Endometrial microvascular endothelial cells (primary cell): ENCODE data around the gene NDUFS6. TPM values are rescaled to one million over a fixed set of nuclear protein-coding genes. Genes with fewer than 3 reads are reported as not detected.

ENCODE experiments used
- in situ Hi-C: cut with HindIII; loops from 2 replicates; pipeline ENCODE4 v1.10.0; 2017; ENCODE audit warnings: low sequenced_read_pairs, low pct_unique_long_range_greater_than_20kb; ENCODE audit errors: inconsistent ontology term
- total RNA-seq: library from RNA; depleted of rRNA; stranded (reverse); fragments of >200 nt; gene quantifications from one replicate; pipeline ENCODE4 v1.2.3, GENCODE V29; 2015; ENCODE audit errors: inconsistent ontology term

NDUFS6 gene
- total RNA-seq, 1 donor from 2014 or later = 40.0 TPM

DNA sequence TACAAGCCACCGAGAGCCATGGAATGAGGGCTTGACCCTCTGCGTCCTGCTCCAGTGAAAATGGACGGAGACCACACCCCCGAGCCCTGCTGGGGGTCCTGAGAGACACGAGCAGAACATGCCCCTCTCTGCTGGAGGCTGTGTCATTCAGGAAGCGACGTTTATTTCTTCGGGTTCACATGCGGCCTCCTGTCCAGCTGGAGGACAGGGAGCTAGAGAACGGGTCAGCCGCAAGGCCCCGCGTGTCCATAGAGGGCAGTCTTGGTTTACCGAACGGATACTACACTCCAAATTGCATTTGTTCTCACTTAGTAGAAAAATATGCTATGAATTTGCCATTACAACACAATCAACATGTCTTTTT is 37.7 kb upstream of the NDUFS6 start:
- in situ Hi-C loops = loop anchor here (25.0 kb wide), 2 partner anchors 124 to 224 kb away; partner anchors contain the start of gene IRX4

DNA sequence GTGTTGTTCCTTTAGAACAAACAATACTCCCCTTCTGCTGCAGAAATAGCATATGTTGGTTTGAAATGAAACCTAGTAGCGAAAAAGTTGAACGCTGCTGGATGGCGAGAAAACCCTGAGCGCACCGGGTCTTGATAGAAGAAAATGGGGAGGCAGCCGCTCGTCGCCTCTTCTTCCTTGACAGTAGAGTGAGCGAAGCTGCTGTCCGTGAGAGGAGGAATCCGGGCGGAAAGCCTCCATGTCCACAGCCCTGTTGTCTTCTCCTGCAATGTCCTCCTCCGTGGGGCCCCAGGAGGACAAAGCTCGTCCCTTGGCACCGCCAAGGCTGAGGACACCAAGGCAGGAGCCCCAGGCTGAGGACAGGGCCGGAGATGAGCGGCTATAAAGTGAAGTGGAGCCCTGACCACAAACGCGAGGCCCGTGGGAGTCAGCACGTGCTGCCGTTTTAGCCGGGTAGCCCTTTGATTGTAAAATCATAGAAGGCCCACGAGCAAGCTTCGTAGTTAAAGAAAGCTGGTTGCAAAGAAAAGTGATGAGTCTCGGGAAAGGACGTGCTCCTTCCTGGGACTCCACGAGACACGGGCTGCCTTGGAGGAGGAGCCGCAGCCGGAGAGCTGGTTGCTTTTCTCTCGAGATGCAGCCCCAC is 37.1 kb upstream of the NDUFS6 start:
- in situ Hi-C loops = loop anchor here (25.0 kb wide), 2 partner anchors 123 to 223 kb away; partner anchors contain the start of gene IRX4

DNA sequence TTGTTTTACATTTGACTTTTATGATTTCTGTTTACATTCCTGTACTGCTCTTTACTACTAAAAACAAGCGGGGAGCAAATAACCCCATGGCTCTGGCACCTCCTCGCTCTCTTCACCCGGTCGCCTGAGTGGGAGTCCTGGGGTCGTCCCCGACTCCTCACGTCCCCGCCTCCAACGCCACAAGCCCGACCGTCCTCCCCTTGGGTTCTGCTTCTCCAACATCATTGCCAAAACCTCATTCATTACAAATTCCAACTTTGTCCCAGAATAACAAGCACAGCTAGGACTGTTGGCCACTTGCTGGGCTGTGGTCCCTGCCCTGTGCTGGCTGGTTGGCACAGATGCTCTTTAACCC is 36.6 kb upstream of the NDUFS6 start:
- in situ Hi-C loops = loop anchor here (25.0 kb wide), 2 partner anchors 123 to 223 kb away; partner anchors contain the start of gene IRX4

DNA sequence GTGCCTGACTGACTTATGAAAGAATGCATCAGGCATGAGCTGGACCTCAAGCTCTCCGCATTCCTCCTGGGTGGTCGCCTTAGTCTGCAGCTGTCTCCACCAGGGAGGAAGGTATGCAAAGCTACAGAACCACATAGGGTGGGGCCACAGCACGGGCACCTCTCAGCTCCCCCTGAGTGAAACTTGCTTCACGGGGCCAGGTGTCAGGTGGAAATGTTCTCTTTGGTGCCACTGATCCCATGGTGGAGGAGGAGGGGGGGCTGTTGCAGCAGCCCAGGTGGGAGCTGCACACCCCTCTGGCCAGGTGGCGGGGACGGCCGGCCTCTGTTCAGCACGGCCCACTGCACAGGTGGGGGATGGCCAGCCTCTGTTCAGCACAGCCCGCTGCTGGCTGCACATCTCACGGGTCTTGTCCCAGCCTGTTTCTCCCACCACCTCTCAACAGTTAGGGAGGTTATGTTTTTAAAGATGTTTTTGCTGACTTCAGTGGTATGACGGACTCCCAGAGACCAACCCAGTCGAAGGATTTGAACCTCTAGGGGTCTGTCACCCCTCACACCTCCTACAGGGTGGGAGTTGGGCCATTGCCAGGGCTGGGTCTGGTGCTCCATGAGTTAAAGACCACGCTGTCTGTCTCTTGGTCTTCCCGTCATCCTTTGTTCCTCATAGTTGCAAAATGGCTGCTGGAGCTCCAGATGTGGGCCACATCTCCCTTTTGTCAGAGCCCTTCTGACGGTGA is 35.9 kb upstream of the NDUFS6 start:
- in situ Hi-C loops = loop anchor here (25.0 kb wide), 2 partner anchors 122 to 222 kb away; partner anchors contain the start of gene IRX4

DNA sequence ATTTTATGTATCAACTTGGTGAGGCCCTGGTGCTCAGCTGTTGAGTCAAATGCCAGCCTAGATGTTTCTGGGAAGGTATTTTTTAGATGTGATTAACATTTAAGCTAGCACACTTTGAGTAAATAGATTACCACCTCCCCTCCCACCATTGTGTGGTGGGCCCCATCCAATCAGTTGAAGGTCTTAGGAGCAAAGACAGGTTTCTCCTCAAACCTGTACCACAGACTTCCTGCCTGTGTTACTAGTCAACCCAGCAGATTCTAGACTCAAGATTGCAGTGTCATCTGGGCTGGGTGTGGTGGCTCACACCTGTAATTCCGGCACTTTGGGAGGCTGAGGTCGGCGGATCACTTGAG is 35.3 kb upstream of the NDUFS6 start:
- in situ Hi-C loops = loop anchor here (25.0 kb wide), 2 partner anchors 121 to 221 kb away; partner anchors contain the start of gene IRX4

DNA sequence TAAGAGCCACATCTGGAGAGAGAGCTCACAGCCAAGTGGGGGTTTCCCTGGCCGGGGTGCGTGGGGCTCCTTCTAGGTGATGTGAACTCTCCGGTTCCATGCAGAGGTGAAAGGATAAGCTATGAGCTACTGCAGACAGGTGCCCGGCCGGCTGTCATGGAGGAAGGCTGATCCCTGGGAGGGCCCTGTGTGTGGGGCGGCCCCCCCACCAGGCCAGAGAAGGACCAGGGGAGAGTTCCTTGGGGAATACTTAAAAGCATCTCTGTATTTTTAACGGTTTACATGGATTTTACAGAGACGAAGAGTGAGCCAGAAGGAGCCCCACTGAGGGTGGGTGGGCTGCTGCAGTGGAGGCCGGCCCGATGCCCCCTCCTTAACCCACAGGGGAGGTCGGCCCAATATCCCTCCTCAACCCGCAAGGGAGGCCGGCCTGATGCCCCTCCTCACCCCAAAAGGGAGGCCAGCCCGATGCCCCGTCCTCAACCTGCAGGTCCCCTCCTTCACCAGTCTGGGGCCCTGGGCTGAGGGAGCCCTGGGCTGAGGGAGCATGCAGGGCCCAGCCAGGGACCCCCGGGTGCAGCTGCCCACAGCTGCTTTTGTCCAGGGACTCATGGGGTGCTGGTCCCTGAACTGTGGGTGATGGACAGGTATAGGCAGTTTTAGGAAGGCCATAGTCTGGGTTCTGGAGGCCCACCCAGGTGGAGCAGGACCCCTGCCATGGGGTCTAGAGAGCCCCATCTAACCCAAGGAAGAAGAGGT is 33.5 kb upstream of the NDUFS6 start:
- in situ Hi-C loops = loop anchor here (25.0 kb wide), 2 partner anchors 120 to 220 kb away; partner anchors contain the start of gene IRX4

DNA sequence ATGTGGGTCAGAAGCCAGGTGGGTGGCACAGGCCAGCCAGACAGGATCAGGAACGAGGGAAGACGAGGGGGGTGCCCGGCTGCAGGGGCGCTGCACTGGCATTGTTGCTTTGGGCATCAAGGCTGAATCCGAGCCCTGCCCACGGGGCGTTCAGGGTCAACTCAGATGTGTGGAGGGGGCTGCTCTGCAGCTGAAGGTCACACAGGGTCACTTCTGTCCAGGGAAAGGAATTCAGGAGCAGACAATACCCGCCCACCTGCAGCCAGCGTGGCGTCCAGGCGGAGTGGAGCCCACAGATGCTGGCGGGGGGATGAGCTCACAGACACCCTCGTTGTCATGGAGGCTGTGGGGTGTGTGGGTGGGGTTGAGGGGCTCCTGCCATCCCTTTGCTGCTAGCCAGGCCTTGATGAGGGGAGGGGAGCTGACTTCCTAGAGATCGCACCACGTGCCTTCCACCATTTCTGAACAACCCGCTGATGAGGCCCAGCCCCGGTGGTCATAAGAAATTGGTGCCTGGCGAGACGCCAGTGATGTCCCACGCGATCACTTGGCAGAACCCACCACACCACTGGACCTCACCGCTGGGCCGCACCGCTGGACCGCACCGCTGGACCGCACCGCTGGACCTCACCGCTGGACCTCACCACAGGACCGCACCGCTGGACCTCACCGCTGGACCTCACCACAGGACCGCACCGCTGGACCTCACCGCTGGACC is 32.8 kb upstream of the NDUFS6 start:
- in situ Hi-C loops = loop anchor here (25.0 kb wide), 2 partner anchors 119 to 219 kb away; partner anchors contain the start of gene IRX4

DNA sequence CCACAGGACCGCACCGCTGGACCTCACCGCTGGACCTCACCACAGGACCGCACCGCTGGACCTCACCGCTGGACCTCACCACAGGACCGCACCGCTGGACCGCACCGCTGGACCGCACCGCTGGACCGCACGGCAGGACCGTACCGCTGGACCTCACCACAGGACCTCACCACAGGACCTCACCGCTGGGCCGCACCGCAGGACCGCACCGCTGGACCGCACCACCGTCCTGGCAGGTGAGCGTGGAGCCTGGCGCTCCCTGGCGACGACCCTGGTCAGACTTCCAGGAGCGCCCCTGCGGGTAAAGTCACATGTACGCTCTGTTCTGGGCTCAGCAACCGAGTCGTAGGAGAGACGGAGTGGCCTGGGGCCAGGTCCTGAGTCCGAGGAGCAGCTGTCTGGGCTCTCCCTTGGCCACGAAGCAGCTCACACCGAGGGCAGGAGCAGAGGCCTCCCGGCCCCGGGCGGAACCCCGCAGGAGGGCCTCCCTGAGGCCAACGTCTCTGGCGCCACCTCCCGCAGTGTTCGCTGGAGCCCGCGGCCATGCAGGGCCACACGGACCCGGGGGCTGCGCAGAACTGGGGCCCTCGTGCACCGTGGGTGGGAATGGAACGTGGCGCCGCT is 32.1 kb upstream of the NDUFS6 start:
- in situ Hi-C loops = loop anchor here (25.0 kb wide), 2 partner anchors 118 to 218 kb away; partner anchors contain the start of gene IRX4

DNA sequence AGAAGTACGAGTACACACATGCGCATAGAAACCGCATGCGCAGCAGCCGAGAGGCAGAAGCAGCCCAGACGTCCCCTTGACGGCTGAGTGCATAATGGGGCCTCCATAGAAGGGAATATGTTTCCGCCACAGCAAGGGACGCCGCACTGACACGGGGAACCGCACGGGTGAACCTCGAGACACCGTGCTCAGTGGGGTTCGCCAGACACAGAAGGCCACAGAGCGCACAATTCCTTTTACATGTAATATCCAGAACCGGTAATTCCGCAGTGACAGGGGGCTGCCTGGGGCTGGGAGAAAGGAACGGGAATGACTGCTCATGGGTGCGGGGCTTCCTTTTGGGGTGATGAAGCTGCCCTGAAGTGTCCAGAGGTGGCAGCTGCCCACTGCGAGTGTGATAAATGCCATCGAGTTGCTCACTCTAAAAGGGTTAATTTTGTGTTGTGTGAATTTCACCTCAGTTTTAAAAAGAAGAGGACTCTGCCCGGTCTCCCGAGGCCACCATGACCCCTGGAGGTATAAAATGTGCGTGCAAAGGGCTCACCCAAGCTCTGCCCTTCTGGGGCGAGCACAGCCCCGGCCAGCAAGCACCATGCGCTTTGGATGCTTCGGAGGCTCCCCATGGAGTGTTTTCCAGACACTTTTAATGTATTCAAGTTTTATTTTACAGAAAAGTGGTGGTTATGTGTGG is 31.3 kb upstream of the NDUFS6 start:
- in situ Hi-C loops = loop anchor here (25.0 kb wide), 2 partner anchors 117 to 217 kb away; partner anchors contain the start of gene IRX4

DNA sequence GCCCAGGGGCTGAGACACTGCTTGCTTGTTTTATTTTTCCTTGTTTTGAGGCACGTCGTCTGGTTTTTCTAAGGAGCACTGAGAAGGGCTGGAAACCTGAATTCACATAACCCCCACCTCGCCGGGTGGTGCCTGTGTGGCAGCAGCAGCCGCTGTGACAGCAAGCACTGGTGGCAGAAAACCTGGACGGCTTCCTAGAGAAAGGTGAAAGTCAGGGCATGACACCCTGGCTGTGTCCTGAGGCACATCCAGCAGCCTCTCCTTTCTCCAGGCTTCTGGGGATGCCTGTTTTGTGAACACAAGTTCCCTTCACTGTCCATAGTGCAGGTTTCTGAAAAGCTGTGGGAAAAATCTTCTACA is 30.8 kb upstream of the NDUFS6 start:
- in situ Hi-C loops = loop anchor here (25.0 kb wide), 2 partner anchors 117 to 217 kb away; partner anchors contain the start of gene IRX4

DNA sequence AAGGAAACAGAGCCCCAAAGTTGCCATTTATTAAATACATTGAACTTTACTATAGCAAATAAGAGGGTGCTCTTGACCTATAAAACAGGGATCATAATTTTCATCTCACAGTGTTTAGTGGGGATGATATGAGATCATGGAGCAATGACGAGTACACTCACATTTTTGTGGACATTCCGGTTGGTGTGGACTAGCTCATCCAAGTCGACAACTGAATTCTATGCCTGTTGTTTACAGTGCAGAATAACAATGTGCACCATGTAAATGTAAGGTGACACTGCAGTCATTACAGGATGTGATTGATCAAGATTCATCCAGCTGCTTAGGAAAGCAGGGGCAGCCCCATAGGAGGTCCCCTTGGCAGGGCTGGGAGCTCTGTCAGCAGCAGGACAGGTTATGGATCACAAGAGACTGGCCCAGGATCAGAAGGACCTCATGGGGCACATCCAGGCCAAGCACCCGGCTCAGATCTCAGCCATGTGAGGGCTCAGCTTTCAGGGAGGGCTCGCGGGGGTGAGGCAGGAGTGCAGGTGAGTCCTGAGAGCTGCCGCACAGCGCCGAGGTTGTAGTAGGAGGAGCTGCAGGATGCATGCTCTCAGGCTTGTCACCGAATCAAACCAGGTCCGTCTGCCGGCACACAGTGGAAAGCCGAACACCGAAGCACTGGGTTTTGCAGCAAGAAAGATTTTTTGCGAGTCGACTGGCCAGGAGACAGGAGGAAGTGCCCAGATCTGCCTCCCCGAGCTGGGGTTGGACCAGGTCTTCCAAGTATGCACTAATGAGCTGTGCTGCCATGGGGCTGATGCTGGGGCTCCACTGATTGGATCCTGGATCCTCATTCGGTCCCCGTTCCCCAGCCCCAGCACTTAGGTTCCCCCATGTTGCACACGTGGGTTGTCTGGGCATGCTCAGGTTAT is 29.8 kb upstream of the NDUFS6 start:
- in situ Hi-C loops = loop anchor here (25.0 kb wide), 2 partner anchors 116 to 216 kb away; partner anchors contain the start of gene IRX4

DNA sequence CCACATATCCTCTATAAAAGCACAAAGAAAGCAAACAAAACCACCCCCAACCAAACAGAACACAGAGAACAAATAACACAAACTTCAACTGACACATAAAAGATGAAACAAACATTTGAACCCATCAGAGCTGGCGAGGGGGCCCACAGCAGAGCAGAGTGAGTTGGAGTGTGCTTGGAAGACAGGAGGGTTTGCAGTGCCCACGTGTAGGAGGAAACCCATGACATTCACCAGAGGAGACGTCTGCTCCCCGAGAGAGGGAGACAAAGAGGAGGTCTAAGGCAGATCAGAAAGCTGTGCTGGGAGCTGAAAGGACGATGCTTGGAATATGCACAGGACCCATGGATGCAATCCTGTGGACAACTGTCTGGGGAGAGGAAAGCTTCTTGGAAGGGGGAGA is 28.6 kb upstream of the NDUFS6 start:
- in situ Hi-C loops = loop anchor here (25.0 kb wide), 2 partner anchors 115 to 215 kb away; partner anchors contain the start of gene IRX4

DNA sequence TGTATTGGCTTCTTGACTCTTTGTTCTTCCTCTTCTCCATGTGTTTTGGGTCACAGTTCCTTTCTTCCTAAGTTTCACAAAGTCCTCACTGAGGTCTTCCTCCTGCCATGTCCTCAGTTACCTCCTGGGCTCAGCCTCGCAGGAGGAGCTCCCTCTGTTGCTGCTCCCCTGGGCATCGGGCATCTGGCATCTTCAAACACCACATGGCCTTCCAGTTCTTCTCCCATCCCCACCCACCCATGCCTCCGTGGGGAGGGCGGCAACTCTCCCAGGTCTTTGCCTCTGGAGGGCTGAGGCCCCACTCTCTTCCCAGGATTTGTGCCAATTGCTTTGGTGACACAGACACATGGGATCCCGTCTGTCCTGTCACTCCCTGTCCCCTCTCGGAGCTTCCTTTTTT is 24.4 kb upstream of the NDUFS6 start:
- in situ Hi-C loops = no loop called here

DNA sequence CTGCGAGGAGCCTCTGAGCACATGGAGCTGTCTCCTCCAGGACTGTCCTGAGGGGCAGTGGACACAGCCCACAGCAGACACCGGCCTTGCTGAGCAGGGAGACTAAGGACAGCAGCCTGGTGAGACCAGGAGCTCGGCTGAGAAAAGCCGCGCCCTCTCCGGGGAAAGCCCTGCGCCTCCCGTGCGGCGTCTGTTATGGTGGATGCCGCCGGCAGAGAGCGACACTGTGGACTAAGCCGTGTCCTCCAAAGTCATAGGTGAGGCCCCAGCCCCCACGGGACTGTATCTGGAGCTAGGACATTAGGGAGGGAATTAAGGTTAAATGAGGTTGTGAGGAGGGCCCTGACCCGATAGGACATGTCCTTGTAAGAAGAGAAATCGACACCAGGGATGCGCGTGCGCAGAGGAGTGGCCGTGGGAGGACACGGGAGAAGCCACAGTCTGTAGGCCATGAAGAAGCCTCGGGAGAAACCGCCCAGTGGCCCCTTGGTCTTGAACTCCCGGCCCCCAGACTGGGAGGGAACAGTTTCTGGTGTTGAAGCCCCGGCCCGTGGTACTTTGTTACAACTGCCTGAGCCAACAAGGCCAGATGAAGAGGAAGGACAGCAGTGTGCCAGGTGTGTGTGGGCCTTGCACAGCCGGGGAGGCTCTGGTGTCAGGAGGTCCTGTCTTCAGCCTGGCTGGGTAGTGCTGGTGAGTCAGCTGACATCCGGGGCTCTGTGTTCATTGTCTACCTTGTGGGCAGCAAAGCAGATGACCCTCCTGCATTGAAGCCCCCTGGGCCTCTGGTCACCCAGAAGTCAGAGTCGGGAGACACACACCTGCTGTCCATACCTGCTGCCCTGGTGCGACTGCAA is 23.7 kb upstream of the NDUFS6 start:
- in situ Hi-C loops = no loop called here

DNA sequence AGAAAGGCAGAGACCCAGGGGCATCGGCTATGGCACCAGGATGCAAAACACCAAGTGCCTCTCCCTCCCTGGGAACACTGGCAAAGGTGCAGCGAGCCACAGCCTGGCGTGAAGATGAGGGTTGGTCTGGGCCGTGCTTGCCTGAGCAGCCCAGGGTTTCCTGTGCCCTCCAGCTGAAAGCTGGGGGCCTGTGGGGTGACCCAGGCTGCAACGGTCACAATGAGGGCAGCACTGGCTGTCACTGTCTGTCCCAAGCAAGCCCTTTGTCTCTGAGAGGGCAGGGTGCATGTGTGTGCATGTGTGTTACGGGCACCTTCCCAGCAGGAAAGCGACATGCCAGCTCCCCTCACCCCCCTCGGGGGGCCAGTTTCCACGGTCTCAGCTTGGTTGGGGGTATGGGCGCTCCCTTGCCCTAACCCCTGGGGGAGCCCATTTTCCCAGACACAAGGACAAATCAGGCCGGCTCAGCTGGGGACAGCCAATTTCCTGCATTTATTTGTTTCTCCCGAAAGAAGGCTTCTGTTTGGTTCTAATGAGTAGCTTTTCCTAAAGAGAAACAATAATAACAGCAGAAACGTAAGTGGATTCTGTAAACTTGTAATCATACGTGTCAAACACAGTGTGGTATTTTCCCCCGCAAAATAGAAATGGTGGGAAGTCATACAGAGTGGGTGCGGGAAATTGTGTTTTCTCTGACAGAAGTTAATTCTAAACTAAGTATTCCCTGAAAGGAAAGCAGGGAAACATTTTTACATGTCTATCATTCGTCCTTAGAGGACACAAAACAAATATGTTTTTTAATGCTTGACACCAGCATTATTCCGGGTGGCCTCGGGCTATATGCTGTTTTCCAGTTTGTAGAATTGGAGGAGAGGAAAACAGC is 22.8 kb upstream of the NDUFS6 start:
- in situ Hi-C loops = no loop called here
